Kidney capillary endothelial cell (primary cell): ENCODE results near the gene CTNNA3.

ENCODE experiments used
- DNase-seq: peaks from one replicate; pipeline ENCODE4 v3.0.0-alpha.2; 2018; ENCODE audit warnings: low spot score

The CTNNA3 gene

DNA sequence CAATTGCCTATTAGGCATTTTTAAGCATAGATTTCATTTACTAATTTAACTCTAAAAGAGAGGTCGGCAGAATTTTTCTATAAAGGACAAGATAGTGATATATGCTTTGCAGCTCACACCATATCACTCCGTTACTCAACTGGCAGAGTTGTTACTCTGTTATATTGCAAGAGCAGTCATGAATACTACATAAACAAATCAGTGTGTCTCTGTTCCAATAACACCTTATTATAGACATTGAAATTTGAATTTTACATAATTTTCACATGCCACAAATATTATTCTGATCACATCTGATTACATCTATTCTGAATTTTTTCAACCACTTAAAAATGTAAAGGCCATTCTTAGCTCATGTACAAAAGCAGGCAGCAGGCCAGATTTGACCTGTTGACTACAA, 1624.1 kb downstream of the CTNNA3 start:
- DNase-seq: no peak

DNA sequence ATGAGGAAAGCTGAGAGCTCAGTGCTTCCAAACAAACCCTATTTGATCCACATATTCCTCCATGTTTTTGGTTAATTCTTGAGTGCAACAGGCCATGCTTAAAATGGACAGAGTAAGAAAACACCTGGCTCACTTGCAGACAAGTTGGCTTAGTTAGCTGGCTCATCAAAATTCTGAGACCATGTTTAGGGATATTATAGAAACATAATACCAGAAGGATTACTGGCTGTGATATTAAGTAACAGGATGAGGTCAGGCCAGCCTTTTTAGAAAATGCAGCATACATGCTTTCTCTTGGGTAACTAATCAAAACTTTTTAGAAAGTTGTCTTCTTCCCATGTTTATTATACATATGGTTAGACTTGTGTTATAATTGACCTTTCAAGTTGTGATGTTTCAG, 1637.4 kb downstream of the CTNNA3 start:
- DNase-seq: no peak

DNA sequence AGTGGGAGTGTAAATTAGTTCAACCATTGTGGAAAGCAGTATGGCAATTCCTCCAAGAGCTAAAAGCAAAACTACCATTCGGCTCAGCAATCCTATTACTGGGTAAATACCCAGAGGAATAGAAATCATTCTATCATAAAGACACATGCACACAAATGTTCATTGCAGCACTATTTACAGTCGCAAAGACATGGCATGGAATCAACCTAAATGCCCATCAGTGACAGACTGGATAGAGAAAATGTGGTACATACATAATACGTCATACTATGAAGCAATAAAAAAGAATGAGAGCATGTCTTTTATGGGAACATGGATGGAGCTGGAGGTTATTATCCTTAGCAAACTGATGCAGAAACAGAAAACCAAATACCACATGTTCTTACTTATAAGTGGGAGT, 1646.7 kb downstream of the CTNNA3 start:
- DNase-seq: no peak

DNA sequence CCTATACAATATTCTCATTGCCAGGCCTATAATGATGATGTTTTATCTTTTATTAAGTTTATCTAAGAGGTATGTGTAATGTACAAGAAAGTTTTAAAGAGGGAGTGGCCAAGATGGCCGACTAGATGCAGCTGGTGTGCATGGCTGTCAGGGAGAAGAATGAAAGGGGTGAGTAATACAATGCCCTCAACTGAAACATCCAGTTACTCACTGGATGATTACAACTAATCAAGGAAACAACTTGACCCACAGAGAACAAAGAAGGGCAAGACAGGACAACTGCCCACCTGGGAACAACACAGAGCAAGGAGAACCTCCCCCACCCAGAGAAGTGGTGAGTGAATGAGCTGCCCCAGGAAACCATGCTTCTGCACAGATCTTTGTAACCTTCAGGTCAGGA, 1650.1 kb downstream of the CTNNA3 start:
- no peak for DNase-seq

DNA sequence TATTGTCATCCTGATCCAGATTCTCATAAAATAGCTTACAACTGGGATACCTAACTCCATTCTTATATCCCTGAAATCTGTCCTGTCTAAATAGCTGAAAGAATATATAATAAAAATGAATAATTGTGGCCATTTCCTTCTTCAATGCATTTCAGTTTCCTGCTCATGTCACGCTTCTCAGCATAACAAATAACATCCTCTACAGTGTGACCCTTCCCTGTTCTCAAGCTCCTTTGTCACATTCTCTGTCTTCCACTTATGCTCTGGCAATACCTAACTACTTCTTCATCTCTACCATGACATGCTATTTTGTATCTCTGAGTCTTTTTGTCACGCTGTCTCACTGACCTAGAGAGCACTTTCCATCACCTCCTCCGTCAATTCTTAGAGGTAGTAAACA, 1654.2 kb downstream of the CTNNA3 start:
- DNase-seq: no peak

DNA sequence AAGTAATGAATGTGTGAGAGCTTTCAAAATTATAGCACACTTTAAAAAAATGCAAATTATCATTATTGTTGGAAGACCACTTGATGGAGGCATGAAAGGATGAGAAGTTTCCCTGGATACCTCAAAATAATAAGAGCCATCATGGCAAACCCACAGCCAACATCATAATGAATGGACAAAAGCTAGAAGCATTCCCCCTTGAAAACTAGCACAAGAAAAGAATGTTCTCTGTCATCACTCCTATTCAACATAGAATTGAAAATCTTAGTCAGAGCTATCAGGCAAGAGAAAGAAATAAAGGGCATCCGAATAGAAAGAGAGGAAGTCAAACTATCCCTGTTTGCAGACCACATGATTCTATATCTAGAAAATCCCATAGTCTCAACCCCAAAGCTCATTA, 1657.4 kb downstream of the CTNNA3 start:
- DNase-seq: no peak

DNA sequence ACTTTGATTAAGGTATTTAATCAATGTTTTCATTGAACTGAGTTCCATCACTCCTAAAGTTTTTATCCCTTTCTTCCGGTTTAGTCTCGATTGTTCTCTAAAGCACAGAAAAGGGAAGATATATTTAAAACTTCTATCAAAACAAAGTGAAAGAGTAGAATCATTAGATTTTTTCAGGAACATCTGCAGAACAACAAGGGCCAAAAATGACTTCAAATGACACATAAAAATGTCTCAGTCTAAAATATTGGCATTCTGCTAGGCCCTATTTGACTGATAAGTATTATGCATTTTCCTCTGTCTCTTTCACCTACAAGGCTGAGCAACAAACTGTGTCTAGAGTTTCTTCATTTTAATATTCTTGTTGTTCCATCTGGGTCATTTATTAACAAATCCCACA, 1669.7 kb downstream of the CTNNA3 start:
- DNase-seq: no peak

DNA sequence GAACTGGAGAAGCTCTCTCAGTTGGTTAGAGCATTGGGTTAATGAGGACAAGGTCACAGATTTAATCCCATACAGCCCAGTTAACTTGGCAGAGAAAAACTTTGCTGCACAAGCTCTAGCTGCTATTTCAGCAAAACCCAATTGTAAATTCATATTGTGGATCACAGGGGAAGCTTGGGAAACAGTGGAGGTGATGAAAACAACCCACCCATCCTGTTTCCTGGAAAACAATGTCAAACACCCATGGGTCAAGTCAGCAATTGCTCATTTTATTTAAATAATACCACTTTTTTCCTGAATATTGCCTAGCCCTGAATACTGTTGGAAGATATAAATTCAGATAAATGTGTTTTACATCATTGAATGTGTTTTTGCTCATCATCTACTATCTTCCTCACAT, 1670.8 kb downstream of the CTNNA3 start:
- DNase-seq: peak; percentile 24

DNA sequence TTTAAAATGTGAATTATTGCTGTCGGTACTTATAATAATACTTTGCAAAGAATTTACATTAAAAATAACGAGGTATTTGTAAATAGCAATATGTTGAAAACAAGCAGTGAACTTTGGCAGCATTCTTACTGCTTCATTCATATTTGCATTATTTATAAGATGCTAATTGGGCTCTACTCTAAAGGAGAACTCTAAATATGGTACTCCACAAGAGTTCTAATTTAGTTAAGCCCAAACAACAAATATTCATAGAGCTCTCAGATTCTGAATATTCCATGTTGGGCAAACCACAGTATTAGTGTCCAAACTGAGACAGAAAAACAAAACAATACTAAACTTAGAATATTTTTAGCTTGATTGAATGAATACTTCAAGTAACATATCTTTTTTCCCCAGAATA, 1674.6 kb downstream of the CTNNA3 start:
- no peak for DNase-seq

DNA sequence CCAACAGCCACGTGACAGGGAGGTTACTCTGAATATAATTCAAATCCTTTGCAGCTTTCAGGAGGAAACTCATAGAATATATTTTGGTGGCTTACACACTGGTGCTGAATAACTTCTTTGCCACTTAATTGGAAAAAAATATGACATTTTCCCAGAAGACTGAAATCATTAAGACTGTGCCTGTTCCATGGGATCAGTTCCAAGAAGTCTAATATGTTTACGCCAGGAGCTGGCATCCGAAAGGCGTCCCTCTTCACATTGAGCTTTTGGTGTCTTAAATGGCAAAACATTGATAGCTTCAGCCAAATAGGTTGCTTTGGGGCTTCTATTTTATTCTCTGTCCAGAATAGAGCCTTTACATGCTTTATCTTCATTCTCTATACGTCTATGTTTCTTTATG, 1687.8 kb downstream of the CTNNA3 start:
- no peak for DNase-seq

DNA sequence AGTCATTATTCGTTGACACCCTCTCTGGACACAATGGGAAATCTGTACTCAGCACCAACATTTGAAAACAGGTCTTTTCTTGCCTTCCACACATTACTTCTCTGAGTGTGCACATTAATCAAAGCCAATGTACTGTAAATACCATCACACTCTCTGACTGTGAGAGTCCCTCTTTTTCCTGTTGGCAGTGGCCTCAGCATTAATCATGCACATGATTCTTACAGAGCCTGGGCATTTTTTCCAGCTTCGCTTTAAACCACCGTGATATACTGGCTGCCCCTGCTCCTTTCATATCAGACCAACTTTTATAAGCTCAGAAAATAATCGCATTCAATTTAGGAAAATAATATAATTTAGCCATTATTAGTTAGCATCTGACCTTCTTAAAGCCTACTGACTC, 1689.6 kb downstream of the CTNNA3 start:
- DNase-seq: no peak

DNA sequence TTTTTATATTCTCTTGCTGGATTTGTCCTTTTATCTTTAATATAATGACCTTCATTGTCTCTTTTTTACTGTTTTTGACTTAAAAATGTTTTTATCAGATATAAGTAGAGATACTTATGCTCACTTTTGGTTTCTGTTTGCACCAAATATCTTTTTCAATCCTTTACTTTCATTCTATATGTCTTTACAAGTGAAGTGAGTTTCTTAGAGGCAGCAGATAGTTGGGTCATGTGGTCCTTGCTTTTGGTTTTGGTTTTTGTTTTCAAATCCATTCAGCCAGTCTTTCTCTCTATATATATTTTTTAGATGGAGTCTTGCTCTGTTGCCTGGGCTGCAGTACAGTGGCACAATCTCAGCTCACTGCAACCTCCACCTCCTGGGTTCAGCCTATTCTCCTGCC, 1702.5 kb downstream of the CTNNA3 start:
- no peak for DNase-seq

DNA sequence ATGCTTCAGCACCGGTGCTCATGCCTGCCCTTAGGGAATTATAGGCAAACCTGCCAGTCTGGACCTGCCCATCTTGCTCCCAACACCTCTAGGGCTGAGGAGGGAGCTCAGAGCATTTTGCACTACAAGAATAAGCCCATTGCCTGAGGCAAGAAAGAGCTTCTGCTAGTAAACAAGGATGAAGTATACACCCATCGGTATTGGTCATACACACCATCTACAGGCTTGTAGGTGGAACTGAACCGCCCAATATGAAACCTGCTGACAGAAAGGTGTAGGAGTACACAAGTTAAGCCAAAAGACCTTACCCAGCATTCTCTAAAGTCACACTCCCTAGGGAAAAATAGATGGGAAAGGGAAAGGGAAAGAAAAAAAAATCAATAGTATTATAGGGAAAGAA, 1727.1 kb downstream of the CTNNA3 start:
- no peak for DNase-seq

DNA sequence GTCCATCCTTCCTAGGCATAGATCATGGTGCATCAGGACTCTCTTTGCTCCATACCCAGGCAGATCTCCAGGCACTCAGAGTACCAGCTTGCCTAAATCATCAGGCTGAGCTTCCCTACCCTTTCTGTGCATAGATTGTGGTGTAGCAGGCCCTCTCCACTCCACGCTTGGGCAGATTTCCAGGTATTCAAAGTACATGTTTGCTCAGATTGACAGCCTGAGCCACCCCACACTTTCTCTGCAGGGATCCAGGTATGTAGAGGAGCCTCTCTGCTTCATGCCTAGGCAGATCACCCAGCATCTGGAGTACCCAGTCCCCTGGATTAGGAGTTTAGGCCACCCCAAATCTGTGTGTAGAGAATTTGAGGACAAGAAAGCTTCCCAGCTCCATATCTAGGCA, 1727.6 kb downstream of the CTNNA3 start:
- no peak for DNase-seq

DNA sequence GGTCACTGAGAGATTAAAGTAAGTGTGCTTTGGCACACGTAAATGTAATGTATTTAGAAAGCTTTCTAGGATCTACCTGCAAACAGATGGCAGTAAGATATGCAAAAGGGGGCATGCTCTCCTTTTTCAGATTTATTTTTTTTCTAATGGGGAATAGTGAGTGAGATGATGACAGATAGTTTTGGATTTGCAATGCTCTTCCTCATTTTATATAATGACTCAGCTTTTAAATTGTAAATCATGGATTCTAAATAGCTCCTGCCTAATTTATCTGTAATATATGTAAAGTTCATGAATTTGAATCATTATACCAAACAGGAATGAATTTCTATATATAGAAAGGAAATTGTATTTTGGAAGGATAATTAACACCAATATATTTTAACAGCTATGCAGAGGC, 1731.8 kb downstream of the CTNNA3 start:
- no peak for DNase-seq

DNA sequence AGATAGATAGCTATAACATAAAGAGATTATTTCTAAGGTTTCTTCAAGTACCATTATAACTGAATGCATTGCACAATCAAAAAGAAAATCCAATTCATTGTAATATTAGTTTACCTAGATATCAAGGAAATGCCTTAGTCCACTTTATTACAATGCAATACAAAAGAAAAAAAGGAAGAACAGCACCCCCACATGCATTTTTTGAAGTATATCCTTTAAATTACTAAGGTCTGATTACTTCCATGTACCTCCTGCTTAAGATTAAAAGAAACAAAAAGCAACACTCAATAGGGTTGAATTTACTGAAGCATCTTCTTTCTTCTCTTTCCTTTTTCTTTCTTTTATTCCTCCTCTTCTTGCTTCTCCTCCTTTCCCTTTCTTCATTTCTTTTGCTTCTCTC, 1743.9 kb downstream of the CTNNA3 start:
- no peak for DNase-seq

DNA sequence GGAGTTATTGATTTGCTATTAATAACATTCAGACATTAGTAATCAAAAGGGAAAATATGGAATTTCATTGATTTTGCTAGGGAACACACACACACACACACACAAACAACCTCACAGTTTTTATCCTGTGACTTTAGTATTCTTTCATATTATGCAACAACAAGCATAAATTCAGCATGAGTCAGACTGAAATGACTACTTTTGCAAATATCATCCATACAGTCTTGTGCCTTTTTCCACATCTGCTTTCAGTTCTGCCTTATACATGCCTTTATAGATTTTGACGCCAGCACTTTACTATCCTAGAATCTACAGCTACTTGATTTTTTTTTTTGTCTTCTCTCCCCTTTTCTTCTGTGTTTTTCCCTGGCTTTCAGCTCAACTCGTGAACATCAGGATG, 1745.9 kb downstream of the CTNNA3 start:
- DNase-seq: no peak

DNA sequence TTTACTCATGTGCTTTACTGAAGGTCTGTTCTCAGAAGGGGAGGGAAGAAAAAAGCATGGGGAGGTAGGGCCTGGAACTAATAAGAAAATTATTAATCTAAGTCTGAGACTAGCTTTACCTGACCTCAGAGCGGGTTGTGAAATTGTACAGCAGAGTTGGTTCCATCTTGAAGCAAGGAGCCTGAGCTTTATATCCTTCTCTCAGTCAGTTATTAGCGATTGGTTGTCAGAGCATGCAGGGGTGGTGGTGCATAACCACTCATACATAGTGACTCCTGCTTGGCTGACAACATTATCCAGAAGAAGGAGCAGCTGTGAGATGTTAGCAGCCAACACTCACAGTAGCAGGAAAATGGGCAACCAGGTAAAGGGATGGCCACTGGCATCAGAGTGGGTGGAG, 1746.5 kb downstream of the CTNNA3 start:
- no peak for DNase-seq

DNA sequence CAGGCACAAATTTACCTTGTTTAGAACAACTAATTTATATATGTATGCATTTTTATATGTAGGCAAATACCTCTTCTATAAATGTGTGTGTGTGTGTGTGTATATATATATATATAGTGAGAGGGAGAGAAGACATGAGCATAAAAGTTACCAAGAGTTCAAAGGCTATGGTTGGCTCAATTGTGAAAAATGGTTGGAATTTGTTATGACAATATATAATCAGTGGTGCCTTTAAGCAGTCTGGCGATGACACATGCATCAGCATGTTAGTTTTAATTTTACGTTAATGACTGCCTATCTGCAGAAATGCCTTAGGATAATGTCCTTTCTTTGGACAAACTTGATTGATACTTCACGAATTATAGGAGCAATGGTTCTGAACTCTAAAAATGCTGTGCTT, 1750.9 kb downstream of the CTNNA3 start:
- no peak for DNase-seq

DNA sequence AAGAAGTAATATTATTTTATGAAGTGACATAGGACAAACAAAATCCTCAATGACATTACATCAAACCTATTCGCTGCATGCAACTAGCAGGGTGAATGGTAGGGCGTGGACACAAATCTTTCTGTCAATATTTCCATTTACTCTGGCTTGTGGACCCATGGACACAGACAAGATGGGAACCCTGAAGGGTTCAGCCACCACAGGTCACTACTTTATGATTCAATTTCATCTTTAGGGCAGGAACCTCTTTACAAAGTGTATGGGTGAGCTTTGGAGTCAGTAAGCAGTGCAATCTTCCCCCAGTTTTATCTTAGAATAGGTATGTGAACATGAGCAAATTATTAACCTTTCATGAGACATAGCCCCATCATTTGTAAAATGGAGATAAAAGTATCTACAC, 1752.5 kb downstream of the CTNNA3 start:
- DNase-seq: no peak

DNA sequence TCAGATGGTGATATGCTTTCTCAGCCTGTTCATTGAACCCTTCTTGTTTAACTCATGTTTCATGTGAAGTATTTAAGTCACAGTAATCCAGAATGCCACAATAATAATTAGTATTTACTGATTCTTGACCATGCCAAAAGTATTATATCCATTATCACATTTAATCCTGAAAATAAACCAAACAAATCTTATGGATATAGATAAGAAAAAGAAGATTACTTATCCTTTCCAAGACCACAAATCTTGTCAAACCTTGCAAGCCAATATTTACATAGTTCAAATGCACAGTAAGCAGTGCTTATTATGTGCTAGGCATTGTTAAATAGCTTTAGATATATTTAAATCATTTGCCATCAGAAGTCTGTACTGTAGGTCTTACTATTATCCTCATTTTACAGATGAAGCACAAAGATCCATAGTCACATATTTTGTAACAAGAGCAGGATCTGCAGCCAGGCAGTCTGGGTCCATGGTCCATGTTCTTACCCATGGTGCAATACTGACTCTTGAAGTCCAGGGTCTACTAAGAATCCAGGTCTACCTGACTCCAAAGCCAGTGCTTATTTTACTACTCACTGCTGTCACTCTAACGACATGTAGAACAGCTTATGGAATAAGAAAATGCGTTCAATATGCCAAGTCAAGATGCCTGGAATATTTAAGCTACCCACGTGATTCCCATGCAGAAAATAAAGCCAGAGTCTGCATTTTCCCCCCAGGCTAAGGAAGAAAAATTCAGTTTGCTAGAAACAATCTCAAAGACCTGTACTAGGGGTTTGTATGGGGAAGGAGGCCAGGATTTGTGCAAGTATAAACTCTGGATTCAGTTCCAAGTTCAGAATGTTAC, 1755.0 kb downstream of the CTNNA3 start:
- DNase-seq: no peak

DNA sequence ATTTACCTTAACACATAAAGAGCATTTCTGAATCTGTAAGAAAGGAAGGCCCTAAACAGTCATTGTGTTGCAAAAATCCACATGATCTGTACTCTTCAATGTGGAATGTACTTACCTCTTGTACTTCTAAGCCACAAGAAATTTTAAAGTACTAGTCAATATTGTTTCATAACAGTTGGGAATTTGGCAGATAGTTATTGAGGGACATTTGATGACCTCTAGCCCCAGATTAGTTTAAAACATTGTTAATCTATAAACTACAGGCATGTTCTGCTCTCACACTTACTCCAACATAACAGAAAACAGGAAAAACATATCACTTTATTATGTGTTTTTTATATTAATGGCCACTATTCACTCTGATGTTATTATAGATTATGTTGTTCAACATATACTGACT, 1755.9 kb downstream of the CTNNA3 start:
- DNase-seq: no peak

DNA sequence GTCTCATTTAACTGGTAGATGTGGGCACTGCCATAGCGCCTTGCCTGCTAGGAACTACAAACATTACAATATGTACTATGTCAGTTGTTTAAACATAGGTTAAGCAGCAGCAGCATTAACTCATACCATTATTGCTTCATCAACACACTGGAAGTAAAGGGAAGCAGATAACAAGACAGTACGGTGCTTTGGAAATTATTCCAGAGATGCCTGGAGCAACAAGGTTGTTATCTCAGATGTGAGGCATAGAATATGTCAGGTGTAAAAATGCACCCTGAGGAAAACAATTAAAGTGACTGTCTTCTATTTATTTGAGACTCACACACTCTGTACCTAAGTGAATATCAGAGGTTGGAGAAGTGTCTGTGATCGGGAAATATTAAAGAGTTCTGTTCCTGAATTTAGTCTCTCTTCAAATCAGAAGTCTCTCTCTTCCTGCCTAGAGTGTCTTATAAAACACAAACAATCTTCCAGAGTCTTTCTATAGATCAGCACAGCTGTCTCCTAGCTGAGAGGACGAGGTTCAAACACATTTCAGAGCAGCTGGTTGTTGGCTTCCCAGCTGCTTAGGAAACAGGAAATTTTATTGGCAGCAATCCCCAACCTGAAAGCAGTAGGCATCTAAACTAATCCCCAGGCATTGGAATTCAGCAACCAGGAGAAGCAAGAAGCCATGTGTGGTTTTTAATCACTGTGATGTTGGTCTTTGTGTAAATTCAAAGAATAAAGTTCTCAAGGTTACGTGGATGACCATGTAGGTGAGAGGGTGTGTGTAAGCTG, 1764.5 kb downstream of the CTNNA3 start:
- no peak for DNase-seq
